Osteocyte (in vitro differentiated cells): ENCODE data around the gene ZNF547. TPM values are rescaled to one million over a fixed set of nuclear protein-coding genes. Genes with fewer than 3 reads are reported as not detected.

Source experiments
- DNase-seq: peaks from one replicate; pipeline ENCODE4 v3.0.0; 2021; ENCODE audit warnings: mixed read lengths; ENCODE audit not compliant: unreplicated experiment; ENCODE audit errors: extremely low spot score
- H3K27ac Mint-ChIP-seq: one replicate; pipeline ENCODE4 v1.8.0; 2021; ENCODE audit warnings: mild to moderate bottlenecking, mixed read lengths; ENCODE audit not compliant: unreplicated experiment
- H3K27me3 Mint-ChIP-seq: one replicate; pipeline ENCODE4 v1.8.0; 2021; ENCODE audit warnings: mixed read lengths; ENCODE audit not compliant: unreplicated experiment
- H3K36me3 Mint-ChIP-seq: one replicate; pipeline ENCODE4 v1.8.0; 2021; ENCODE audit warnings: mixed read lengths; ENCODE audit not compliant: unreplicated experiment
- H3K4me1 Mint-ChIP-seq: one replicate; pipeline ENCODE4 v1.8.0; 2021; ENCODE audit warnings: mixed read lengths; ENCODE audit not compliant: unreplicated experiment
- H3K4me3 Mint-ChIP-seq: one replicate; pipeline ENCODE4 v1.8.0; 2021; ENCODE audit warnings: mild to moderate bottlenecking, moderate library complexity, mixed read lengths; ENCODE audit not compliant: unreplicated experiment
- H3K9me3 Mint-ChIP-seq: one replicate; pipeline ENCODE4 v1.8.0; 2021; ENCODE audit warnings: mixed read lengths; ENCODE audit not compliant: unreplicated experiment
- CTCF ChIP-seq: fragments of 200-600 bp; sonication (generic); IDR thresholded peaks from 2 replicates; pipeline ENCODE4 v1.5.0; 2021; ENCODE audit warnings: antibody characterized with exemption, mild to moderate bottlenecking, moderate library complexity
- total RNA-seq: library from RNA; stranded (reverse); gene quantifications from 2 replicates; pipeline ENCODE4 v1.2.1, GENCODE V29; 2021

ZNF547 gene
- total RNA-seq, 1 donor from 2014 or later, result 3.4 TPM

GRCh38 chr19:57355916-57356315 is 7.4 kb upstream of the ZNF547 start:
- Mint-ChIP-seq H3K27me3 (no peaks in the 10 kb centered on the region), H3K4me1 (peaks cover 22% of the 10 kb centered on the region), H3K4me3 (no peak overlapping the region)

DNA sequence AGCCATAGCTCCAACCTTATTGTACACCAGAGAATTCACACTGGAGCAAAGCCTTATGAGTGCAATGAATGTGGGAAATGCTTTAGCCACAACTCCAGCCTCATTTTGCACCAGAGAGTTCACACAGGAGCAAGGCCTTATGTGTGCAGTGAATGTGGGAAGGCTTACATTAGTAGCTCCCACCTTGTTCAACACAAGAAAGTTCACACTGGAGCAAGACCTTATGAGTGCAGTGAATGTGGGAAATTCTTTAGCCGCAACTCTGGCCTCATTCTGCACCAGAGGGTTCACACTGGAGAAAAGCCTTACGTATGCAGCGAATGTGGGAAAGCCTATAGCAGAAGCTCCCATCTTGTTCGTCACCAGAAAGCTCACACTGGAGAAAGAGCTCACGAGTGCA is 5.9 kb upstream of the ZNF547 start:
- Mint-ChIP-seq H3K4me3 (no peak overlapping the region), H3K27ac (no peak overlapping the region), H3K4me1 (peaks cover 8% of the 10 kb centered on the region), H3K27me3 (no peaks in the 10 kb centered on the region), H3K36me3 (peaks cover 70% of the 10 kb centered on the region), H3K9me3 (peaks cover 39% of the 10 kb centered on the region)
- peak; percentile 62 for DNase-seq
- TF ChIP-seq CTCF, result no peak

More at GRCh38 chr19:57355916-57356315, 7.4 kb upstream of the ZNF547 start:
- Mint-ChIP-seq H3K9me3 (peaks cover 38% of the 10 kb centered on the region), H3K27ac (no peak overlapping the region), H3K36me3 (peaks cover 78% of the 10 kb centered on the region)
- TF ChIP-seq CTCF, result no peak
- DNase-seq, result no peak

DNA sequence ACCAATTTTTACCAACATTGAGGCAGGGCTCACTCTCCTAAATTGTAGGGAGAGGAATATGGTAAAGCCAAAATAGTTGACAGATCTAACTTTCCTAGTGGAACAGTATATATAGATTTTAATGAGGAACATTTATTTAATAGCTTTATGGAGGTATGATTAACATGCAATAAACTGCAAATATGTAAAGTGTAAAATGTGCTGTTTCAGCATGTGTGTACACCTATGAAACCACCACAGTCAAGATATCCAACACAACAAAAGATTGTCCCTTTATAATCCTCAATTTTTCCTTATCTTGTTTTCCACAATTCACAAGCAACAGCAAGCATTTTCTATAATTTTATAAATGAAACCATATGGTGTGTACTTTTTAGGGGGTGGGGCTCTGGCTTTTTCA is 4.1 kb upstream of the ZNF547 start:
- no peak overlapping the region for H3K27ac Mint-ChIP-seq
- peaks cover 33% of the 10 kb centered on the region for H3K9me3 Mint-ChIP-seq
- H3K4me1 Mint-ChIP-seq, result peaks cover 14% of the 10 kb centered on the region
- H3K4me3 Mint-ChIP-seq, result no peak overlapping the region
- no peaks in the 10 kb centered on the region for H3K27me3 Mint-ChIP-seq
- TF ChIP-seq CTCF, result no peak
- peaks cover 57% of the 10 kb centered on the region for H3K36me3 Mint-ChIP-seq
- DNase-seq, result no peak

- Mint-ChIP-seq H3K36me3 (peaks cover 38% of the 10 kb centered on the region), H3K27ac (peak overlapping the region; percentile 98), H3K4me1 (peaks cover 14% of the 10 kb centered on the region), H3K4me3 (peak overlapping the region; percentile 91), H3K9me3 (peaks cover 21% of the 10 kb centered on the region), H3K27me3 (no peaks in the 10 kb centered on the region)
- no peak for TF ChIP-seq CTCF
- DNase-seq, result no peak
Observed at GRCh38 chr19:57362419-57362818, 932 bp upstream of the ZNF547 start.

- Mint-ChIP-seq H3K9me3 (peaks cover 19% of the 10 kb centered on the region), H3K4me1 (peaks cover 14% of the 10 kb centered on the region), H3K27ac (peak overlapping the region; percentile 98), H3K36me3 (peaks cover 30% of the 10 kb centered on the region), H3K27me3 (no peaks in the 10 kb centered on the region), H3K4me3 (peak overlapping the region; percentile 91)
- no peak for DNase-seq
- no peak for TF ChIP-seq CTCF
Observed at GRCh38 chr19:57363688-57364181, 384 bp downstream of the ZNF547 start.
